Heart left ventricle (tissue), 16 donors: ENCODE data around the gene RNLS. TPM values are rescaled to one million over a fixed set of nuclear protein-coding genes. Genes with fewer than 3 reads are reported as not detected.

Experiments
- ATAC-seq, 4 donors: fragments of 200-7000 bp; cut with Tn5 transposase; one replicate each; pipeline ENCODE4 v1.9.1; 2020 to 2022; ENCODE audit warnings: moderate library complexity in 4 of 4, mild to moderate bottlenecking in 3 of 4, moderate number of reproducible peaks in 1 of 4
- DNase-seq, 5 donors: peaks; one replicate each; pipeline ENCODE4 v3.0.0-alpha.2; 2020
- H3K27ac ChIP-seq, 12 donors: fragments of 200-600 bp; sonication (generic) in 4 of 12; one replicate each; pipeline versions ENCODE4 v1.5.0 to v1.8.0; 2016 to 2022; ENCODE audit warnings: mild to moderate bottlenecking in 2 of 12
- H3K27me3 ChIP-seq, 9 donors: fragments of 200-600 bp; sonication (generic) in 2 of 9; one replicate each; pipeline versions ENCODE4 v1.5.1 to v1.8.0; 2016 to 2022; ENCODE audit warnings: mild to moderate bottlenecking in 3 of 9
- H3K36me3 ChIP-seq, 9 donors: fragments of 200-600 bp; sonication (generic) in 2 of 9; one replicate each; pipeline versions ENCODE4 v1.5.0 to v1.8.0; 2018 to 2022; ENCODE audit warnings: mild to moderate bottlenecking in 2 of 9
- H3K4me1 ChIP-seq, 12 donors: fragments of 200-600 bp; sonication (generic) in 4 of 12; one replicate each; pipeline versions ENCODE4 v1.5.0 to v1.8.0; 2016 to 2022; ENCODE audit warnings: mild to moderate bottlenecking in 3 of 12
- H3K4me3 ChIP-seq, 12 donors: fragments of 200-600 bp; sonication (generic) in 4 of 12; one replicate each; pipeline versions ENCODE4 v1.5.0 to v1.8.0; 2017 to 2022; ENCODE audit warnings: mild to moderate bottlenecking in 9 of 12, moderate library complexity in 4 of 12
- H3K9me3 ChIP-seq, 12 donors: fragments of 200-600 bp; sonication (generic) in 4 of 12; one replicate each; pipeline versions ENCODE4 v1.5.0 to v1.8.0; 2016 to 2022; ENCODE audit warnings: mild to moderate bottlenecking in 1 of 12
- POLR2A ChIP-seq, 2 donors: fragments of 450-650 bp; IDR thresholded peaks; one replicate each; pipeline ENCODE4 v1.6.1; 2017; ENCODE audit warnings: antibody characterized with exemption in 2 of 2, mild to moderate bottlenecking in 2 of 2, moderate library complexity in 2 of 2
- WGBS, 4 donors: extraction: QIAGEN DNeasy Blood & Tissue Kit in 2 of 4; methylation state at CpG; one replicate each; pipeline versions ENCODE4 v1.1.5 to v1.1.7; 2013 to 2018; 5-methylcytosine and 5-hydroxymethylcytosine counted together
- intact Hi-C, 10 donors: fragments of 100-400 bp; cut with DNase I; formaldehyde crosslinking; loops; one replicate each; pipeline versions ENCODE4 v1.11.1 to v1.14.2; 2022
- polyA plus RNA-seq, 2 donors: library from polyadenylated mRNA; stranded (reverse); fragments of 200-250 nt; gene quantifications; one replicate each; pipeline ENCODE4 v1.2.3, GENCODE V29; 2013
- total RNA-seq, 9 donors: library from RNA; depleted of rRNA in 2 of 9; stranded (reverse); fragments of >200 nt in 2 of 9; fragmentation: NEBNext Ultra II Directional in 3 of 9; extraction: Animal tissue kit (Norgen Biotek cat#: 25700) in 3 of 9; gene quantifications; one replicate each; pipeline versions ENCODE4 v1.1.0 to v1.2.4, GENCODE V29; 2016 to 2023
- TF ChIP-seq, protein P1 (sequence below), 12 donors: fragments of 200-600 bp; sonication (generic) in 4 of 12; IDR thresholded peaks; one replicate each; pipeline versions ENCODE4 v1.5.0 to v1.8.0; 2018 to 2022; ENCODE audit warnings: antibody characterized with exemption in 12 of 12, mild to moderate bottlenecking in 5 of 12
- donor health status: ischemic (EF 13 %, LVEDD 7.1; RV severe dilation, severe dysfunction).
- donor health status: healthy with polysubstance abuse.
- donor health status: DM: no; HTN: yes; CAD: no.
- donor health status: DM: no; HTN: no; CAD: no.
- donor health status: ischemic (EF 25% LVEDD 6.9; RV normal size, moderate dysfunction).
- donor health status: ischemic (EF 25% LVEDD 5.7; RV mildly dilated, moderate dysfunction).
- donor health status: healthy.
- donor health status: DM: yes; HTN: yes; CAD: no.
- donor health status: ischemic (EF 35%, LVEDD 5.7; RV mildly dilated, moderate dysfunction).
- donor health status: nonischemic (EF 11% LVEDD 7.7; RV severe dilation, severe dysfunction).
- donor health status: DM: yes; HTN: yes; CAD: no.
- donor health status: PGD.
- donor health status: ischemic (EF 29% LVEDD 5.4; RV normal size, mild dysfunction).
- donor health status: nonischemic (EF 23%, LVEDD 6.1; RV moderate dilation, normal function).

The RNLS gene
- total and polyA plus RNA-seq, 11 donors: 6.6 to 30.7 (median 15.1) TPM

DNA sequence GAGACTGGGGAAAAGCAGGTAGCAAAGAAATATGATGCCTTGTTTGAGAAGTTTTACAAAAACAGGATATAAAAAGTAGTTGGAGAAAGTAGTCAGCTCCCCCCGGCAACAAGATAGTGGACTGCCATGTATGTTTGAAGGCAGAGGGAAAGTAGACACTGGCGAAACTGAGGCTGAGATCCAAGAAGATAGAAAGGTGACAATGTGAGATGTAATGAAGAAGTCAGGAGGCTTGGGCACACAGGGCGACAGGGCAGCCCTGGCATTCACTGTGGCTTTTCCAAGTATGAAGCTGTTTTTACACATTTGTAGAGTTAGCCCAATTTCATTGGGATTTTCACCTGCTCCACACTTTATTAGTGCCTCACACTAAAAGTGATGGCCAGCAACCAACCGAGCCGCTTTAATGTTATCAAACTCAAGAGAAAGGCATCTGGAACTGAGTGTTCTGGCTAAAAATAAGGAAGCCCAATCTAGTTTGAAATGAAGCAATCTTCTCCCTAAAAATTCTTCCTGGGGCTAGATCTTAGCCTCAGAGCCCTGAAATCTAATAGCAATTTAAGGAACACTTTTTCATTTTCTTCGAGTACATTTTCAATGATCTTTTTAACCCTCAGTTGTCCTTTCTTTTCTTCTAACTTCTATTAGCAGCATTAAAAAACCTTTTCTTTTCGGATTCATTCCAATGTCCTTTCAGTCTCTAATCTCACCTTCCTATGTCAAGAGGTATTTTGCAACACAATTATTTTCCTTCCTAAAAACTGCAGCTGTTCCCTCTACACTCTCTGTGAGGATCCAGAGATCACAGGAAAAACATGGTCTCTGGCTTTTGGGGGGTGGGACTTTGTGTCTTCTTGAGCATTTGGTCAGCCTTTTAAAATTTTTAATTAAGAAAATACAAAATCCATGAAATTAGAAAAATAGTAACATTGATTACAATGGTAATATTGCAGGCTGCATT is 108.0 kb downstream of the RNLS start:
- intact Hi-C loops: loop anchor here in 1 of 10 donors (5.0 kb wide), 1 partner anchor 77 kb away; no protein-coding TSS in a partner anchor
- 38 to 54% (median 48%) methylated on average over 7 of the region's 7 CpGs for WGBS, 4 donors
- H3K9me3 ChIP-seq: no peaks in the 10 kb centered on the region
- H3K4me1 ChIP-seq: peaks cover 0 to 30% (median 5%) of the 10 kb centered on the region in 12 donors
- H3K4me3 ChIP-seq: peak overlapping the region in 1 of 12 donors; percentile 9
- no peak for TF ChIP-seq POLR2A (IDR thresholded peaks at IDR 0.05)
- TF ChIP-seq, protein P1, sequence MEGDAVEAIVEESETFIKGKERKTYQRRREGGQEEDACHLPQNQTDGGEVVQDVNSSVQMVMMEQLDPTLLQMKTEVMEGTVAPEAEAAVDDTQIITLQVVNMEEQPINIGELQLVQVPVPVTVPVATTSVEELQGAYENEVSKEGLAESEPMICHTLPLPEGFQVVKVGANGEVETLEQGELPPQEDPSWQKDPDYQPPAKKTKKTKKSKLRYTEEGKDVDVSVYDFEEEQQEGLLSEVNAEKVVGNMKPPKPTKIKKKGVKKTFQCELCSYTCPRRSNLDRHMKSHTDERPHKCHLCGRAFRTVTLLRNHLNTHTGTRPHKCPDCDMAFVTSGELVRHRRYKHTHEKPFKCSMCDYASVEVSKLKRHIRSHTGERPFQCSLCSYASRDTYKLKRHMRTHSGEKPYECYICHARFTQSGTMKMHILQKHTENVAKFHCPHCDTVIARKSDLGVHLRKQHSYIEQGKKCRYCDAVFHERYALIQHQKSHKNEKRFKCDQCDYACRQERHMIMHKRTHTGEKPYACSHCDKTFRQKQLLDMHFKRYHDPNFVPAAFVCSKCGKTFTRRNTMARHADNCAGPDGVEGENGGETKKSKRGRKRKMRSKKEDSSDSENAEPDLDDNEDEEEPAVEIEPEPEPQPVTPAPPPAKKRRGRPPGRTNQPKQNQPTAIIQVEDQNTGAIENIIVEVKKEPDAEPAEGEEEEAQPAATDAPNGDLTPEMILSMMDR (IDR thresholded peaks at IDR 0.05): no peak
- no peaks in the 10 kb centered on the region for H3K27me3 ChIP-seq
- DNase-seq (peak in 1 of 5 donors; percentile 27), ATAC-seq (peak in 3 of 4 donors; percentile 33 to 81 (median 65))
- peak overlapping the region in 10 of 12 donors; percentile 17 to 60 (median 48) for H3K27ac ChIP-seq
- H3K36me3 ChIP-seq: no peaks in the 10 kb centered on the region

DNA sequence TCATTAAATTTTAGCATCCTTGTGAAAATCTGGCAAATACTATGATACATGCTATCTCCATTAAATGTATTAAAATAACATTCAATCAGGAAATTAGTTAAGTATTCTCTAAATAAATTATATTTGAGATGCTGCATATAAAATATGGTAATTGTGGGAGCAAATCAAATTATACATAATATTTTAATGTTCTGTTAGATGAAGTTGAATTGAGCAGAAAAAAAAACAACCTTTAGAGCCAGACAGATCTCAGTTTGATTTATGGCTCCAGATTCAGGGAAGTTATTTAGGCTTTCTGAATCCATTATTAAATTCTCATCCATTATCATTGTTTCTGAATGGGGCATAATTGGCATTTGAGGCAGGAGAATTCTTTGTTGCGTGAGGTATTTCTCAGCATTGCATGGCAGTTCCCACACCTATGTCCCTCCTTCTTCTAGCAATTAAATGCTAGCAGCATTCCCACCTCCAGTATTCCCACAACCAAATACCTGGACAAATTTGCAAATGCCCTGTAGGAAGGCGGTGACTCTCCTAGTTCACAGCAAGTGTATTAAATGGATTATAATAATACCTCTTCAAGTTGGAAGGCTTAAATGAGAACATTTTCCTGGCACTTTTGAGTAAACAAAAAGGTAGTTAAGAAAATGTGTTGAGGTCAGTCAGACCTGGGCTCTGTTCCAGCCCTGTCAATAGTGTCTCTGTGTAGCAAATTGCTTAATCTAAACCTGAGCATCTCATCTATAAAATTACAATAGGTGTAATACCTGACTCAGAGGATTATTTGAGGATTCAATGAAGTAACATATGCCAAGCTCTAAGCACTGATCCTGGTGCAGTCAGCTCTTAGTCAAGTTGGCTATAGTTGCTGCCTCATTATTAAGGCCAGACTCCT is 108.9 kb downstream of the RNLS start:
- DNase-seq (no peak), ATAC-seq (peak in 3 of 4 donors; percentile 22 to 53 (median 36))
- intact Hi-C loops: loop anchor here in 1 of 10 donors (5.0 kb wide), 1 partner anchor 78 kb away; no protein-coding TSS in a partner anchor
- Histone ChIP-seq H3K27ac (peak overlapping the region in 7 of 12 donors; percentile 17 to 60 (median 51)), H3K4me3 (no peak overlapping the region), H3K27me3 (no peaks in the 10 kb centered on the region), H3K36me3 (no peaks in the 10 kb centered on the region), H3K9me3 (no peaks in the 10 kb centered on the region), H3K4me1 (peaks cover 0 to 30% (median 5%) of the 10 kb centered on the region in 12 donors)
- TF ChIP-seq POLR2A (IDR thresholded peaks at IDR 0.05): no peak
- TF ChIP-seq, protein P1 (IDR thresholded peaks at IDR 0.05): no peak
- WGBS, 4 donors: 85 to 96% (median 95%) methylated on average over 2 of the region's 2 CpGs

DNA sequence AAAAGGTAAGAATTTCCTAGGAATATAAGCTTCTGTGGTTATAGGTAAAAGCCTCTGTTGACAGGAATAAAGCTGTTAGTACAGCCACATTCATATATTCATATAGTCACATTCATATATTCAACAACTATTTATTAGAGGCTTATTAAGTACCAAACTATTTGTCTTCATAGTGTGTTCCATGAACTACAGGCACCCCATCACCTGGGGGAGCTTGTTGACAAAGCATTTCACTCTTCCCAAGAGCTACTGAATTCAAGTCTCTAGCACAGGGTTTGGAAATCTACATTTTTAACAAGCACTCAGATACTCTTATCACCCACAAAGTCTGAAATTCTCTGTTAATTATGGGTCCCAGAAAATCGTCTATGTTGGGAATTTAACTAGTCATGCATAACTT is 110.6 kb downstream of the RNLS start:
- no peak overlapping the region for H3K27ac ChIP-seq
- intact Hi-C loops: loop anchor here in 1 of 10 donors (5.0 kb wide), 1 partner anchor 80 kb away; no protein-coding TSS in a partner anchor
- peaks cover 0 to 27% (median 8%) of the 10 kb centered on the region in 12 donors for H3K4me1 ChIP-seq
- no peak for DNase-seq
- WGBS, 4 donors: 58 to 71% (median 70%) methylated on average over 1 of the region's 1 CpG
- H3K9me3 ChIP-seq: no peaks in the 10 kb centered on the region
- H3K36me3 ChIP-seq: no peaks in the 10 kb centered on the region
- no peaks in the 10 kb centered on the region for H3K27me3 ChIP-seq
- no peak overlapping the region for H3K4me3 ChIP-seq
- TF ChIP-seq, protein P1 (IDR thresholded peaks at IDR 0.05): no peak
- TF ChIP-seq POLR2A (IDR thresholded peaks at IDR 0.05): no peak
- no peak for ATAC-seq
